Body of pancreas (tissue), 4 donors: ENCODE results near the gene CD164L2.

Experiments used
- POLR2A ChIP-seq, 3 donors: fragments of 450-650 bp; IDR thresholded peaks; one replicate each; pipeline ENCODE4 v1.6.1; 2016; ENCODE audit warnings: antibody characterized with exemption in 3 of 3, mild to moderate bottlenecking in 2 of 3
- TF ChIP-seq, protein P1 (sequence below), 7 experiments: fragments of 450-650 bp in 4 of 7; fragments of 200-600 bp in 3 of 7; sonication (generic) in 3 of 7; IDR thresholded peaks; one replicate each; pipeline ENCODE4 v1.5.1; 2016 to 2019; ENCODE audit warnings: antibody characterized with exemption in 7 of 7

- TF ChIP-seq, protein P1, sequence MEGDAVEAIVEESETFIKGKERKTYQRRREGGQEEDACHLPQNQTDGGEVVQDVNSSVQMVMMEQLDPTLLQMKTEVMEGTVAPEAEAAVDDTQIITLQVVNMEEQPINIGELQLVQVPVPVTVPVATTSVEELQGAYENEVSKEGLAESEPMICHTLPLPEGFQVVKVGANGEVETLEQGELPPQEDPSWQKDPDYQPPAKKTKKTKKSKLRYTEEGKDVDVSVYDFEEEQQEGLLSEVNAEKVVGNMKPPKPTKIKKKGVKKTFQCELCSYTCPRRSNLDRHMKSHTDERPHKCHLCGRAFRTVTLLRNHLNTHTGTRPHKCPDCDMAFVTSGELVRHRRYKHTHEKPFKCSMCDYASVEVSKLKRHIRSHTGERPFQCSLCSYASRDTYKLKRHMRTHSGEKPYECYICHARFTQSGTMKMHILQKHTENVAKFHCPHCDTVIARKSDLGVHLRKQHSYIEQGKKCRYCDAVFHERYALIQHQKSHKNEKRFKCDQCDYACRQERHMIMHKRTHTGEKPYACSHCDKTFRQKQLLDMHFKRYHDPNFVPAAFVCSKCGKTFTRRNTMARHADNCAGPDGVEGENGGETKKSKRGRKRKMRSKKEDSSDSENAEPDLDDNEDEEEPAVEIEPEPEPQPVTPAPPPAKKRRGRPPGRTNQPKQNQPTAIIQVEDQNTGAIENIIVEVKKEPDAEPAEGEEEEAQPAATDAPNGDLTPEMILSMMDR (IDR thresholded peaks at IDR 0.05): no peak
- no peak for TF ChIP-seq POLR2A (IDR thresholded peaks at IDR 0.05)
These were observed 44.4 kb downstream of the CD164L2 start for GRCh38 chr1:27338751-27339150.
